Sigmoid colon (tissue), 7 donors: ENCODE results near the gene RIC1. TPM values are rescaled to one million over a fixed set of nuclear protein-coding genes. Genes with fewer than 3 reads are reported as not detected.
A peak's percentile ranks its signal among the peaks of the same experiment; 100 is the strongest.
"Not testable (repeated sequence)": the region's sequence is repeated elsewhere in the genome, so short reads cannot be mapped to it uniquely, and the experiment has no call there.

Experiments used
- DNase-seq: peaks from one replicate; pipeline ENCODE4 v3.0.0-alpha.2; 2019
- H3K27ac ChIP-seq, 4 donors: fragments of 200-600 bp; sonication (generic); one replicate each; pipeline ENCODE4 v1.5.1; 2016 to 2019; ENCODE audit warnings: mild to moderate bottlenecking in 1 of 4
- H3K27me3 ChIP-seq, 3 donors: fragments of 200-600 bp; sonication (generic); one replicate each; pipeline ENCODE4 v1.5.1; 2019; ENCODE audit warnings: mild to moderate bottlenecking in 1 of 3
- H3K36me3 ChIP-seq, 4 donors: fragments of 200-600 bp; sonication (generic); one replicate each; pipeline ENCODE4 v1.5.1; 2016 to 2019
- H3K4me1 ChIP-seq, 4 donors: fragments of 200-600 bp; sonication (generic); one replicate each; pipeline ENCODE4 v1.5.1; 2017 to 2019
- H3K4me3 ChIP-seq, 4 donors: fragments of 200-600 bp; sonication (generic); one replicate each; pipeline ENCODE4 v1.5.1; 2017 to 2019; ENCODE audit warnings: mild to moderate bottlenecking in 2 of 4, moderate library complexity in 1 of 4
- H3K9me3 ChIP-seq, 4 donors: fragments of 200-600 bp in 3 of 4; sonication (generic) in 3 of 4; one replicate each; pipeline versions ENCODE4 v1.5.1 to v1.6.1; 2013 to 2019
- CTCF ChIP-seq, 4 experiments: fragments of 450-650 bp in 3 of 4; fragments of 200-600 bp in 1 of 4; IDR thresholded peaks; one replicate each; pipeline ENCODE4 v1.5.1; 2016 to 2019; ENCODE audit warnings: antibody characterized with exemption in 4 of 4, mild to moderate bottlenecking in 3 of 4, moderate library complexity in 2 of 4
- EP300 ChIP-seq, 4 donors: sonication (generic); formaldehyde crosslinking; IDR thresholded peaks; one replicate each; pipeline ENCODE4 v1.6.1; 2017; ENCODE audit warnings: antibody characterized with exemption in 4 of 4
- POLR2A ChIP-seq, 2 donors: fragments of 450-650 bp; IDR thresholded peaks; one replicate each; pipeline ENCODE4 v1.6.1; 2016; ENCODE audit warnings: antibody characterized with exemption in 2 of 2, mild to moderate bottlenecking in 2 of 2, moderate library complexity in 2 of 2
- POLR2AphosphoS5 ChIP-seq, 4 donors: sonication (generic); formaldehyde crosslinking; IDR thresholded peaks; one replicate each; pipeline ENCODE4 v1.6.1; 2017; ENCODE audit warnings: antibody characterized with exemption in 4 of 4
- WGBS, 2 donors: extraction: QIAGEN DNeasy Blood & Tissue Kit; methylation state at CpG; one replicate each; pipeline ENCODE4 v1.1.7; 2013; 5-methylcytosine and 5-hydroxymethylcytosine counted together
- intact Hi-C: fragments of 100-400 bp; cut with DNase I; formaldehyde crosslinking; loops from one replicate; pipeline ENCODE4 v1.15.1; 2023
- polyA plus RNA-seq, 3 donors: library from polyadenylated mRNA; stranded (reverse); fragments of 200-250 nt; gene quantifications; one replicate each; pipeline ENCODE4 v1.2.3, GENCODE V29; 2013
- total RNA-seq, 4 donors: library from RNA; depleted of rRNA; stranded (reverse); fragments of >200 nt; gene quantifications; one replicate each; pipeline ENCODE4 v1.1.0, GENCODE V29; 2016
- donor health status: healthy with polysubstance abuse.
- donor health status: Bipolar disorder and iron deficiency.
- donor health status: healthy.

RIC1 gene
- total and polyA plus RNA-seq, 7 donors: 3.0 to 44.3 (median 29.1) TPM

GRCh38 chr9:5799314-5799713 lies 170.4 kb downstream of the RIC1 start:
- Histone ChIP-seq H3K4me3 (peak overlapping the region in 3 of 4 donors; percentile 27 to 42 (median 40)), H3K9me3 (no peaks in the 10 kb centered on the region), H3K36me3 (peaks cover 0 to 2% (median 0%) of the 10 kb centered on the region in 4 donors), H3K27me3 (no peaks in the 10 kb centered on the region), H3K27ac (peak overlapping the region in 1 of 4 donors; percentile 25), H3K4me1 (peaks cover 0 to 20% (median 7%) of the 10 kb centered on the region in 4 donors)
- no peak for DNase-seq
- TF ChIP-seq EP300 (IDR thresholded peaks at IDR 0.05) (no peak), CTCF (IDR thresholded peaks at IDR 0.05) (peak in 3 of 4 experiments; percentile 15 to 48 (median 24)), POLR2A (IDR thresholded peaks at IDR 0.05) (no peak), POLR2AphosphoS5 (IDR thresholded peaks at IDR 0.05) (no peak)
- intact Hi-C loops: no loop called here
- 24 to 37% methylated on average over 5 of the region's 5 CpGs for WGBS, 2 donors

GRCh38 chr9:5800378-5800777 lies 171.5 kb downstream of the RIC1 start:
- 90 to 93% methylated on average over 7 of the region's 7 CpGs for WGBS, 2 donors
- not testable (repeated sequence) for DNase-seq

GRCh38 chr9:5800969-5801738 lies 172.2 kb downstream of the RIC1 start:
- no peak overlapping the region for H3K27ac ChIP-seq
- no peaks in the 10 kb centered on the region for H3K9me3 ChIP-seq
- peaks cover 0 to 20% (median 7%) of the 10 kb centered on the region in 4 donors for H3K4me1 ChIP-seq
- TF ChIP-seq POLR2AphosphoS5 (IDR thresholded peaks at IDR 0.05) (peak in 1 of 4 donors; percentile 5), POLR2A (IDR thresholded peaks at IDR 0.05) (no peak)
- intact Hi-C loops: loop anchor here (2.0 kb wide), 1 partner anchor 32 kb away; the partner anchor contains the start of gene ERMP1
- H3K4me3 ChIP-seq: no peak overlapping the region
- no peaks in the 10 kb centered on the region for H3K27me3 ChIP-seq
- H3K36me3 ChIP-seq: peaks cover 0 to 5% (median 1%) of the 10 kb centered on the region in 4 donors
- no peak for DNase-seq
- WGBS, 2 donors: 55 to 72% methylated on average over 4 of the region's 4 CpGs

More at GRCh38 chr9:5800378-5800777, 171.5 kb downstream of the RIC1 start:
- intact Hi-C loops: loop anchor here (2.0 kb wide), 1 partner anchor 32 kb away; the partner anchor contains the start of gene ERMP1
- H3K4me3 ChIP-seq, H3K27me3 ChIP-seq, H3K9me3 ChIP-seq, H3K36me3 ChIP-seq, H3K27ac ChIP-seq: not testable (repeated sequence)
- H3K4me1 ChIP-seq: peaks cover 0 to 20% (median 7%) of the 10 kb centered on the region in 4 donors

- no peaks in the 10 kb centered on the region for H3K27me3 ChIP-seq
- peaks cover 0 to 5% (median 1%) of the 10 kb centered on the region in 4 donors for H3K36me3 ChIP-seq
- H3K9me3 ChIP-seq: no peaks in the 10 kb centered on the region
- H3K4me1 ChIP-seq: peaks cover 0 to 20% (median 7%) of the 10 kb centered on the region in 4 donors
- no peak overlapping the region for H3K4me3 ChIP-seq
- no peak overlapping the region for H3K27ac ChIP-seq
- WGBS, 2 donors: 25 to 75% methylated on average over 3 of the region's 3 CpGs
- no peak for DNase-seq
- TF ChIP-seq POLR2AphosphoS5 (IDR thresholded peaks at IDR 0.05): no peak
- TF ChIP-seq EP300 (IDR thresholded peaks at IDR 0.05): no peak
- no peak for TF ChIP-seq POLR2A (IDR thresholded peaks at IDR 0.05)
- TF ChIP-seq CTCF (IDR thresholded peaks at IDR 0.05): no peak
- intact Hi-C loops: loop anchor here (2.0 kb wide), 1 partner anchor 31 kb away; the partner anchor contains the start of gene ERMP1
Observed at GRCh38 chr9:5801739-5802113, 172.8 kb downstream of the RIC1 start.

- no peak overlapping the region for H3K4me3 ChIP-seq
- H3K9me3 ChIP-seq: no peaks in the 10 kb centered on the region
- H3K4me1 ChIP-seq: peaks cover 0 to 18% (median 7%) of the 10 kb centered on the region in 4 donors
- WGBS, 2 donors: 63 to 87% methylated on average over 3 of the region's 3 CpGs
- H3K36me3 ChIP-seq: peaks cover 0 to 21% (median 4%) of the 10 kb centered on the region in 4 donors
- no peaks in the 10 kb centered on the region for H3K27me3 ChIP-seq
- TF ChIP-seq CTCF (IDR thresholded peaks at IDR 0.05): no peak
- TF ChIP-seq POLR2A (IDR thresholded peaks at IDR 0.05): no peak
- TF ChIP-seq POLR2AphosphoS5 (IDR thresholded peaks at IDR 0.05): no peak
- DNase-seq: no peak
- intact Hi-C loops: no loop called here
- H3K27ac ChIP-seq: no peak overlapping the region
Observed at GRCh38 chr9:5805478-5805877, 176.6 kb downstream of the RIC1 start.
